AG04449 (cell line): ENCODE measurements around the gene EFNA5.

ENCODE experiments used
- CTCF ChIA-PET: fragments of 350-600 bp; formaldehyde crosslinking; extraction: SDS; loops from one replicate; lab custom pipeline; 2021; ENCODE audit warnings: antibody characterized with exemption; lab: Yijun Ruan, JAX
- POLR2A ChIA-PET: fragments of 400-600, 350-600 bp; formaldehyde crosslinking; extraction: SDS; loops from one replicate; lab custom pipeline; 2020; ENCODE audit warnings: antibody characterized with exemption, inconsistent platforms; lab: Yijun Ruan, JAX
- DNase-seq: peaks from one replicate; pipeline ENCODE4 v3.0.0-alpha.2; 2010; ENCODE audit warnings: low read depth, low spot score
- H3K4me3 ChIP-seq: 2 replicates; pipeline ENCODE4 v1.5.1; 2011; ENCODE audit warnings: low read depth, mild to moderate bottlenecking, control low read depth, low read length
- TF ChIP-seq, protein P1 (sequence below): IDR thresholded peaks from one replicate; pipeline ENCODE4 v1.5.1; 2011; ENCODE audit warnings: mild to moderate bottlenecking, moderate library complexity, low read length, control low read depth, inconsistent platforms; ENCODE audit not compliant: insufficient read depth; ENCODE audit errors: missing control alignments

Gene EFNA5

DNA sequence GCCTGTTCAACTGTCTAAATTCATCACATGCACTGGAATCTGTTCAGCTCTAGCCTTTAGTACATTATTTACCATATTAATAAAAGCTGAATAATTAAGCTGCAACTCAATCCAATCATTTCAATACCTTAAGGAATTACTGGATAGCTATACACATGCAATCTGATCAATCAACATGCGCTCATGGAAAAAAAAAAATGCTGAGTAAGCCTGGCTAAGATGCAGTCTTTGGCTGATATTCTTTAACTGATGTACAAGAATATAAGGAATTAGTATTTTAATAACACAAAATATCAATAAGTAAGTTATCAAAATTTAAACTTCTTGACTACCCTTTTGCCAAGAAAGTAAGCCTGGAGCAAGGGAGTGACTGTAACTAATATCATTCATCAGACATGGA lies 15.9 kb downstream of the EFNA5 start:
- ChIA-PET POLR2A (no interaction called here), CTCF (interaction anchor here (1.1 kb wide), 1 partner anchor 21 kb away, joined by 4 read pairs; no protein-coding TSS in a partner anchor)
- TF ChIP-seq, protein P1, sequence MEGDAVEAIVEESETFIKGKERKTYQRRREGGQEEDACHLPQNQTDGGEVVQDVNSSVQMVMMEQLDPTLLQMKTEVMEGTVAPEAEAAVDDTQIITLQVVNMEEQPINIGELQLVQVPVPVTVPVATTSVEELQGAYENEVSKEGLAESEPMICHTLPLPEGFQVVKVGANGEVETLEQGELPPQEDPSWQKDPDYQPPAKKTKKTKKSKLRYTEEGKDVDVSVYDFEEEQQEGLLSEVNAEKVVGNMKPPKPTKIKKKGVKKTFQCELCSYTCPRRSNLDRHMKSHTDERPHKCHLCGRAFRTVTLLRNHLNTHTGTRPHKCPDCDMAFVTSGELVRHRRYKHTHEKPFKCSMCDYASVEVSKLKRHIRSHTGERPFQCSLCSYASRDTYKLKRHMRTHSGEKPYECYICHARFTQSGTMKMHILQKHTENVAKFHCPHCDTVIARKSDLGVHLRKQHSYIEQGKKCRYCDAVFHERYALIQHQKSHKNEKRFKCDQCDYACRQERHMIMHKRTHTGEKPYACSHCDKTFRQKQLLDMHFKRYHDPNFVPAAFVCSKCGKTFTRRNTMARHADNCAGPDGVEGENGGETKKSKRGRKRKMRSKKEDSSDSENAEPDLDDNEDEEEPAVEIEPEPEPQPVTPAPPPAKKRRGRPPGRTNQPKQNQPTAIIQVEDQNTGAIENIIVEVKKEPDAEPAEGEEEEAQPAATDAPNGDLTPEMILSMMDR, result no peak
- no peak overlapping the region for H3K4me3 ChIP-seq
- DNase-seq, result no peak

DNA sequence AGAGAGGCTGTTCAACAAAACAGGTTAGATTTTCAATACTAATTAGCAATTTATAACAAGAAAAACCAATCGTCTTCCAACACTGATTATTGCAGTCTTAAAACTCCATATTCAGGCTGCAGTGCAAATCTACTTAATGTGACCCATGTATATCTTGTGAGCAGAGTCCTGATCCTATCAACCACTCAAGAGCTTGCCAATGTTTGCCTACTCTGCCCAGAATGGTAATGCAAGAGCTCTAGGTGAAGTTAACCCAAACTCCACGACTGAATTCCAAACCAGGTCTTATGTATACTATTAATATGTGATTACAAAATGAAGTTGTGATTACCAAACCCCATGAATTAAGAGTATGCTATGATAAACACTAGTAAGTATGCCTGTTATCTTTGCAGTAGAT lies 17.1 kb downstream of the EFNA5 start:
- ChIA-PET CTCF (no interaction called here), POLR2A (no interaction called here)
- TF ChIP-seq, protein P1, result no peak
- DNase-seq, result no peak
- no peak overlapping the region for H3K4me3 ChIP-seq

DNA sequence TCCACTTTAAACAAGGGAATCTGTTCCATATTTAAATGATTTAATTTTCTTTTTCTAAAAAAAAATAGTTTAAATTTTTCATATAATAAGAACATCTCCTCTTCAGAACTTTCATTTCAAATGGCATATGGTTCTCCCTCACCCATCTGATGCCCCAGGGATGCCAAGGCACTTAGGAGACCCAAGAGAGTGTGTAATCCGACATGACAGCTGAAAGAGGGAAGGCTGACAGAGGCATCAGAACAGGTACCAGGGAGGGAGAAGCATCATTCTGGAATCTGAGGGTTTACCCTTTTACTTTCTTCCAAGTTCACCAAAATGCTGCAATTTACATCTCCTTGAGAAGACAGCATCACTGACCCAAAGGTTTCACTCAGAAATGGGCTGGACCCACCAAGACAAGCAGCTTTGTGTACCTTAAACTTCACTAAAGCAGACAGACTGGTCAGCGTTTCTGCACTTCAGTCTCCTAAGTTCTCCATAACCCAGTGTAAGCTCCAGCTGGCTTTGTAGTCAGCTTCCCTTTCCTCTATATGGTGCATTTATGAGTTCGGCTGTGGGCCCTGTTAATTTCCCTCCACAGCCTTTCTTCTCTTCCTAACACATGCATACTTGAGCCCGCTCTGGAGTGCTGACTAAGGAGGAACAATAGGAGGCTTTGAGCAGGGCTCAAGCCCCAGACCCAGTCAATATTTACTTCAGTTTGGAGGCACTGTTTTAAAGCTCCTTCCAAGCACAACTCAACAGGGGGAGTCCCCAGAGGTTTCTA lies 17.7 kb downstream of the EFNA5 start:
- CTCF ChIA-PET, result no interaction called here
- TF ChIP-seq, protein P1, result no peak
- POLR2A ChIA-PET, result no interaction called here
- no peak for DNase-seq
- no peak overlapping the region for H3K4me3 ChIP-seq

DNA sequence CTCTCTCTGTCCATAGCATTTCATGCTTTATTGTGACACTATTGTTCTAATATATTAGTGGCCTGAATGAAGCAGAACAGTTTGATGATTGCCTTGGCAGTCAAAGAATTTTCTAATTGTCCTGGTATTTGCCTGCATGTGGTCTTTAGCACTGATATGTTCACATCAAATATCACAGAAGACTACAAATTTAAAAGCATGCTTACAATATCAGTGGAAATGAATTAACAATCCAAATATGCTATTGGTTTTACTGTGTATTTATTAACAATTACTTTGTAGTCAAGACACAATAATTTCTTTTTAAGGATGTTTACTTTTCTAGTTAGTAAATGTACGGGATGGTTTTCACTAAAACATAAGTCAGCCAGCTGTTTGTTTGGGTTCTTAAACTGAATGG lies 18.3 kb downstream of the EFNA5 start:
- TF ChIP-seq, protein P1, result no peak

DNA sequence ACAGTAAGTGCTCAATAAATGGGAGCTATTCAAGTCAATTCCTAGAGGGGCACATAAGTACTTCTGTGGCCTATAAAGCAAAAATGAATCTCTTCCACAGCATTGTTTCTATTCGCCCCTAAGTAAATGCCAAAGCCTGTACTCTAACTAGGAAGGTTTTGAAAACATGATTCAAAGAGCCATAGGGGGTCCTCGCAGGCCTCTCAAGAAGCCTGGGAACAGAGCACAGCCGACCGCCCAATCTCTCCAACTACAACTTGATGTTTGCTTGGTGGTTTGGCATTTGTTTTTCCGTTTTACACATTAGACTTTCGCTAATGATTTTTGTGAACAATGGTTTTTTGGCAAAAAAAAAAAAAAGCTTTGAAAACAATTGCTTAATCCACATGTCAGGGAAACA lies 19.4 kb downstream of the EFNA5 start:
- POLR2A ChIA-PET, result no interaction called here

More for the DNA sequence above, 18.3 kb downstream of the EFNA5 start:
- no peak overlapping the region for H3K4me3 ChIP-seq
- CTCF ChIA-PET, result no interaction called here
- POLR2A ChIA-PET, result no interaction called here
- no peak for DNase-seq

DNA sequence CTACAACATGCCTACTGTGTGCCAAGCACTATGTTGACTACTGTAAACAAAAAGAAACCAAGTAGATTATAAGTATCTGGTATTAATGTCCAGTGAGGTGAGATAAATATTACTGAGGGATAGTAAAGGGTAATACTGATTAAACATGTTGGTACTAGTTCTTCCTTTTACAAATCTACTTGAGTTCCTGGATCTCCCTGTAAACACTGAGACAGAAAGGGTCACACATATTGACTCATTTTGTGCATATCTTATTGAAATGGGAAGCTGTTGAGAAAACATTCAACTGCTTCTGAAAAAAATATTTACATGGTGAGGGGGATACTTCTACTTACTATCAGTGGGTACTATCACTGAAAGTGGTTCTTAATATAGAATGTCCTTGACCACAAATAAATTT lies 24.3 kb downstream of the EFNA5 start:
- POLR2A ChIA-PET, result no interaction called here

More for the DNA sequence above, 19.4 kb downstream of the EFNA5 start:
- no peak overlapping the region for H3K4me3 ChIP-seq
- CTCF ChIA-PET, result no interaction called here
- TF ChIP-seq, protein P1, result no peak
- no peak for DNase-seq

More for the DNA sequence above, 24.3 kb downstream of the EFNA5 start:
- no peak for DNase-seq
- CTCF ChIA-PET, result no interaction called here
- TF ChIP-seq, protein P1, result no peak
- no peak overlapping the region for H3K4me3 ChIP-seq
